ENCODE results near the gene ATF6. TPM values are rescaled to one million over a fixed set of nuclear protein-coding genes. Genes with fewer than 3 reads are reported as not detected.

ATF6 gene
- total and polyA plus RNA-seq, 2 donors (not counting 1 experiment from before 2014, with no cell fraction given): 5.7 to 26.6 TPM

DNA sequence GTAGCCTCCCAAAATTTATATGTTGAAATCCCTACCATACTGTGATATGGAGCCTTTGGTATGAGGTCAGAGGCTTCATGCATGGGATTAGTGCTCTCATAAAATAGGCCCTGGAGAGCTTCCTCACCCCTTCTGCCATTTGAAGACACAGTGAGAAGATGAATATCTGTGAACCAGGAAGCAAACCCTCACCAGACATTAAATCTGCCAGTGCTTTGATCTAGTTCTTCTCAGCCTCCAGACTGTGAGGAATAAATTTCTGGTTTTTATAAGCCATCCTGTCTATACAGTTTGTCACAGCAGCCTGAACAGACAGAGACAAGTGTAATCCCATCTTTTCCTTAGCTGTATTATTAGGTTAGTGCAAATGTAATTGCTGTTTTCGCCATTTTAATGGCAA is 169.1 kb downstream of the ATF6 start:
- Mint-ChIP-seq H3K27me3 (no peaks in the 10 kb centered on the region), H3K27ac (no peak overlapping the region), H3K4me1 (peaks cover 13% of the 10 kb centered on the region), H3K4me3 (no peak overlapping the region), H3K9me3 (ENCODE audit: insufficient read depth) (no peaks in the 10 kb centered on the region)
- TF ChIP-seq, protein P1, sequence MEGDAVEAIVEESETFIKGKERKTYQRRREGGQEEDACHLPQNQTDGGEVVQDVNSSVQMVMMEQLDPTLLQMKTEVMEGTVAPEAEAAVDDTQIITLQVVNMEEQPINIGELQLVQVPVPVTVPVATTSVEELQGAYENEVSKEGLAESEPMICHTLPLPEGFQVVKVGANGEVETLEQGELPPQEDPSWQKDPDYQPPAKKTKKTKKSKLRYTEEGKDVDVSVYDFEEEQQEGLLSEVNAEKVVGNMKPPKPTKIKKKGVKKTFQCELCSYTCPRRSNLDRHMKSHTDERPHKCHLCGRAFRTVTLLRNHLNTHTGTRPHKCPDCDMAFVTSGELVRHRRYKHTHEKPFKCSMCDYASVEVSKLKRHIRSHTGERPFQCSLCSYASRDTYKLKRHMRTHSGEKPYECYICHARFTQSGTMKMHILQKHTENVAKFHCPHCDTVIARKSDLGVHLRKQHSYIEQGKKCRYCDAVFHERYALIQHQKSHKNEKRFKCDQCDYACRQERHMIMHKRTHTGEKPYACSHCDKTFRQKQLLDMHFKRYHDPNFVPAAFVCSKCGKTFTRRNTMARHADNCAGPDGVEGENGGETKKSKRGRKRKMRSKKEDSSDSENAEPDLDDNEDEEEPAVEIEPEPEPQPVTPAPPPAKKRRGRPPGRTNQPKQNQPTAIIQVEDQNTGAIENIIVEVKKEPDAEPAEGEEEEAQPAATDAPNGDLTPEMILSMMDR (IDR thresholded peaks at IDR 0.05): no peak
- no peak for TF ChIP-seq EZH2 (IDR thresholded peaks at IDR 0.05; ENCODE audit: borderline replicate concordance, insufficient read depth, low read depth, low read length, poor library complexity, severe bottlenecking)
- H3K27me3 ChIP-seq (replicated peaks in 1 of 4; ENCODE audit: control extremely low read depth in 1 of 4, control insufficient read depth in 3 of 4, insufficient read depth in 4 of 4, low read length in 3 of 4): no peaks in the 10 kb centered on the region
- no peak overlapping the region for H3K27ac ChIP-seq (ENCODE audit: low read length in 2 of 2)
- no peaks in the 10 kb centered on the region for H3K79me2 ChIP-seq (ENCODE audit: control insufficient read depth, insufficient read depth, low read length)
- H3K36me3 ChIP-seq (replicated peaks in 1 of 2; ENCODE audit: control extremely low read depth in 1 of 2, control insufficient read depth in 1 of 2, extremely low read depth in 1 of 2, insufficient read depth in 2 of 2, low read length in 1 of 2): peaks cover 0 to 15% of the 10 kb centered on the region in 2 experiments
- CTCF ChIA-PET: no interaction called here
- H3K9me3 ChIP-seq (ENCODE audit: control extremely low read depth in 1 of 3, control insufficient read depth in 2 of 3, insufficient read depth in 1 of 3, low read length in 2 of 3): no peaks in the 10 kb centered on the region
- peaks cover 8 to 18% of the 10 kb centered on the region in 2 donors for H3K4me1 ChIP-seq (ENCODE audit: control insufficient read depth in 2 of 2, insufficient read depth in 2 of 2, low read length in 2 of 2)
- H2AFZ ChIP-seq (ENCODE audit: insufficient read depth, low read depth, low read length, poor library complexity, severe bottlenecking): no peak overlapping the region
- POLR2A ChIA-PET: no interaction called here
- WGBS (ENCODE audit: insufficient coverage): no CpG with 5 or more reads among the region's 1 CpG
- H3K4me2 ChIP-seq (replicated peaks; ENCODE audit: low read depth, low read length, poor library complexity, severe bottlenecking): no peak overlapping the region
- H3K4me3 ChIP-seq (ENCODE audit: control extremely low read depth in 1 of 5, extremely low read depth in 1 of 5, insufficient read depth in 1 of 5, low read depth in 2 of 5, low read length in 4 of 5): no peak overlapping the region
- no peak overlapping the region for H3K9ac ChIP-seq (ENCODE audit: low read length)
- ATAC-seq (ENCODE audit: low read depth) (no peak), DNase-seq (no peak)
- intact Hi-C loops (cut with micrococcal nuclease): no loop called here
- H4K20me1 ChIP-seq (ENCODE audit: control insufficient read depth, insufficient read depth, low read length, poor library complexity, severe bottlenecking): no peaks in the 10 kb centered on the region

GRCh38 chr1:161936786-161937185 is 170.7 kb downstream of the ATF6 start:
- POLR2A ChIA-PET: no interaction called here
- Histone ChIP-seq H3K9ac (ENCODE audit: low read length) (no peak overlapping the region), H3K9me3 (ENCODE audit: control extremely low read depth in 1 of 3, control insufficient read depth in 2 of 3, insufficient read depth in 1 of 3, low read length in 2 of 3) (no peaks in the 10 kb centered on the region), H3K36me3 (replicated peaks in 1 of 2; ENCODE audit: control extremely low read depth in 1 of 2, control insufficient read depth in 1 of 2, extremely low read depth in 1 of 2, insufficient read depth in 2 of 2, low read length in 1 of 2) (peaks cover 0 to 21% of the 10 kb centered on the region in 2 experiments), H3K27me3 (replicated peaks in 1 of 4; ENCODE audit: control extremely low read depth in 1 of 4, control insufficient read depth in 3 of 4, insufficient read depth in 4 of 4, low read length in 3 of 4) (no peaks in the 10 kb centered on the region), H3K79me2 (ENCODE audit: control insufficient read depth, insufficient read depth, low read length) (no peaks in the 10 kb centered on the region), H3K4me2 (replicated peaks; ENCODE audit: low read depth, low read length, poor library complexity, severe bottlenecking) (no peak overlapping the region), H4K20me1 (ENCODE audit: control insufficient read depth, insufficient read depth, low read length, poor library complexity, severe bottlenecking) (no peaks in the 10 kb centered on the region), H3K4me1 (ENCODE audit: control insufficient read depth in 2 of 2, insufficient read depth in 2 of 2, low read length in 2 of 2) (peaks cover 8 to 18% of the 10 kb centered on the region in 2 donors), H3K4me3 (ENCODE audit: control extremely low read depth in 1 of 5, extremely low read depth in 1 of 5, insufficient read depth in 1 of 5, low read depth in 2 of 5, low read length in 4 of 5) (no peak overlapping the region), H2AFZ (ENCODE audit: insufficient read depth, low read depth, low read length, poor library complexity, severe bottlenecking) (no peak overlapping the region), H3K27ac (ENCODE audit: low read length in 2 of 2) (no peak overlapping the region)
- Mint-ChIP-seq H3K27ac (no peak overlapping the region), H3K4me1 (peaks cover 13% of the 10 kb centered on the region), H3K4me3 (no peak overlapping the region), H3K27me3 (no peaks in the 10 kb centered on the region), H3K9me3 (ENCODE audit: insufficient read depth) (no peaks in the 10 kb centered on the region)
- CTCF ChIA-PET: no interaction called here
- ATAC-seq (ENCODE audit: low read depth) (no peak), DNase-seq (no peak)
- no peak for TF ChIP-seq EZH2 (IDR thresholded peaks at IDR 0.05; ENCODE audit: borderline replicate concordance, insufficient read depth, low read depth, low read length, poor library complexity, severe bottlenecking)
- TF ChIP-seq, protein P1 (IDR thresholded peaks at IDR 0.05): no peak
- intact Hi-C loops (cut with micrococcal nuclease): no loop called here
- WGBS (ENCODE audit: insufficient coverage): 91% methylated on average over 1 of the region's 2 CpGs
